Stomach (tissue), 9 donors: Measurements from ENCODE around the gene CXADR. TPM values are rescaled to one million over a fixed set of nuclear protein-coding genes. Genes with fewer than 3 reads are reported as not detected.

Experiments
- DNase-seq, 2 donors: peaks; one replicate each; pipeline versions ENCODE4 v3.0.0 to v3.0.0-alpha.2; 2013 to 2019
- H3K27ac ChIP-seq, 5 donors: fragments of 200-600 bp in 4 of 5; sonication (generic) in 4 of 5; one replicate each; pipeline ENCODE4 v1.5.1; 2013 to 2019; ENCODE audit warnings: mild to moderate bottlenecking in 1 of 5, moderate library complexity in 1 of 5
- H3K27me3 ChIP-seq, 3 donors: fragments of 200-600 bp; sonication (generic); one replicate each; pipeline ENCODE4 v1.5.1; 2017 to 2019; ENCODE audit warnings: mixed run types in 1 of 3
- H3K36me3 ChIP-seq, 4 donors: fragments of 200-600 bp; sonication (generic); 1 replicate in 3 of 4; 2 replicates in 1 of 4; pipeline ENCODE4 v1.5.1; 2016 to 2019
- H3K4me1 ChIP-seq, 4 donors: fragments of 200-600 bp; sonication (generic); one replicate each; pipeline ENCODE4 v1.5.1; 2016 to 2019
- H3K4me3 ChIP-seq, 4 donors: fragments of 200-600 bp; sonication (generic) in 3 of 4; one replicate each; pipeline ENCODE4 v1.5.1; 2016 to 2019; ENCODE audit warnings: mild to moderate bottlenecking in 1 of 4
- H3K9me3 ChIP-seq, 4 donors: fragments of 200-600 bp; sonication (generic); one replicate each; pipeline ENCODE4 v1.5.1; 2016 to 2019
- EP300 ChIP-seq: sonication (generic); formaldehyde crosslinking; IDR thresholded peaks from one replicate; pipeline ENCODE4 v1.6.1; 2017; ENCODE audit warnings: antibody characterized with exemption
- POLR2A ChIP-seq, 4 donors: fragments of 450-650 bp; IDR thresholded peaks; one replicate each; pipeline ENCODE4 v1.6.1; 2016; ENCODE audit warnings: antibody characterized with exemption in 4 of 4, control low read depth in 2 of 4, mild to moderate bottlenecking in 1 of 4, moderate library complexity in 1 of 4
- POLR2AphosphoS5 ChIP-seq, 3 donors: sonication (generic); formaldehyde crosslinking; IDR thresholded peaks; one replicate each; pipeline ENCODE4 v1.6.1; 2016; ENCODE audit warnings: antibody characterized with exemption in 3 of 3
- WGBS, 5 donors: extraction: QIAGEN DNeasy Blood & Tissue Kit in 3 of 5; methylation state at CpG; one replicate each; pipeline versions ENCODE4 v1.1.5 to v1.1.7; 2013 to 2018; 5-methylcytosine and 5-hydroxymethylcytosine counted together
- intact Hi-C: fragments of 100-400 bp; cut with DNase I; formaldehyde crosslinking; loops from one replicate; pipeline ENCODE4 v1.15.1; 2023; ENCODE audit warnings: low total_unique reads
- polyA plus RNA-seq, 3 donors: library from polyadenylated mRNA; stranded (reverse); fragments of 200-250 nt; gene quantifications; one replicate each; pipeline ENCODE4 v1.2.3, GENCODE V29; 2013
- total RNA-seq, 5 donors: library from RNA; depleted of rRNA; stranded (reverse); fragments of >200 nt; gene quantifications; one replicate each; pipeline versions ENCODE4 v1.1.0 to v1.2.3, GENCODE V29; 2014 to 2016
- TF ChIP-seq, protein P1 (sequence below), 7 experiments: fragments of 450-650 bp in 4 of 7; fragments of 200-600 bp in 3 of 7; sonication (generic) in 3 of 7; IDR thresholded peaks; one replicate each; pipeline ENCODE4 v1.5.1; 2016 to 2019; ENCODE audit warnings: antibody characterized with exemption in 7 of 7, control low read depth in 2 of 7, mild to moderate bottlenecking in 1 of 7
- donor health status: healthy with polysubstance abuse.
- donor health status: Bipolar disorder and iron deficiency.
- donor health status: healthy.

CXADR gene
- total and polyA plus RNA-seq, 8 donors, result 2.3 to 174 (median 23.7) TPM

DNA sequence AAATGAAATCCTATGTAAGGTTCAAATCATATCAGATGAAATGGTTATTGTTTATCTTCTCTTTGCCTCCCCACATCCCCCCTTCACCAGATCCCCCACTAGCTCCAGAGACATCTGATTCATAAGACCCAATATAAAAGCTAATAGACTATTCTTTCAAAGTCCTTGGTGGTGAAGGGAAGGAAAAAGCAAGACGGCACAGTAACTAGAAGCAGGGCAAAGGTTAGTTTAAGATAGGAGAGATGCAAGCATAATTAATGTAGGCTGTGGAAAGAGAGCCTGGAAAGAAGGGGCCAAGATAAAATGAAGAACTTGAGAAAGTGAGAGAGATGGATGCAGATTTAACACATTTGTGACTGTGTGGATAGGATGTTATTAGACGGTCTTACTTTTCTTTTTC lies 66.0 kb downstream of the CXADR start:
- 61 to 66% (median 65%) methylated on average over 2 of the region's 2 CpGs for WGBS, 5 donors
- Histone ChIP-seq H3K4me1 (peaks cover 0 to 7% (median 0%) of the 10 kb centered on the region in 4 donors), H3K9me3 (no peaks in the 10 kb centered on the region), H3K4me3 (no peak overlapping the region), H3K27me3 (no peaks in the 10 kb centered on the region), H3K27ac (no peak overlapping the region), H3K36me3 (peaks cover 0 to 4% (median 0%) of the 10 kb centered on the region in 4 donors)
- intact Hi-C loops, result no loop called here
- no peak for TF ChIP-seq POLR2A (IDR thresholded peaks at IDR 0.05)
- TF ChIP-seq, protein P1, sequence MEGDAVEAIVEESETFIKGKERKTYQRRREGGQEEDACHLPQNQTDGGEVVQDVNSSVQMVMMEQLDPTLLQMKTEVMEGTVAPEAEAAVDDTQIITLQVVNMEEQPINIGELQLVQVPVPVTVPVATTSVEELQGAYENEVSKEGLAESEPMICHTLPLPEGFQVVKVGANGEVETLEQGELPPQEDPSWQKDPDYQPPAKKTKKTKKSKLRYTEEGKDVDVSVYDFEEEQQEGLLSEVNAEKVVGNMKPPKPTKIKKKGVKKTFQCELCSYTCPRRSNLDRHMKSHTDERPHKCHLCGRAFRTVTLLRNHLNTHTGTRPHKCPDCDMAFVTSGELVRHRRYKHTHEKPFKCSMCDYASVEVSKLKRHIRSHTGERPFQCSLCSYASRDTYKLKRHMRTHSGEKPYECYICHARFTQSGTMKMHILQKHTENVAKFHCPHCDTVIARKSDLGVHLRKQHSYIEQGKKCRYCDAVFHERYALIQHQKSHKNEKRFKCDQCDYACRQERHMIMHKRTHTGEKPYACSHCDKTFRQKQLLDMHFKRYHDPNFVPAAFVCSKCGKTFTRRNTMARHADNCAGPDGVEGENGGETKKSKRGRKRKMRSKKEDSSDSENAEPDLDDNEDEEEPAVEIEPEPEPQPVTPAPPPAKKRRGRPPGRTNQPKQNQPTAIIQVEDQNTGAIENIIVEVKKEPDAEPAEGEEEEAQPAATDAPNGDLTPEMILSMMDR (IDR thresholded peaks at IDR 0.05), result no peak
- TF ChIP-seq EP300, result no peak
- no peak for TF ChIP-seq POLR2AphosphoS5 (IDR thresholded peaks at IDR 0.05)
- no peak for DNase-seq

- no peaks in the 10 kb centered on the region for H3K27me3 ChIP-seq
- H3K4me1 ChIP-seq, result peaks cover 0 to 7% (median 0%) of the 10 kb centered on the region in 4 donors
- TF ChIP-seq, protein P1 (IDR thresholded peaks at IDR 0.05), result no peak
- TF ChIP-seq POLR2A (IDR thresholded peaks at IDR 0.05), result no peak
- no peak for TF ChIP-seq POLR2AphosphoS5 (IDR thresholded peaks at IDR 0.05)
- TF ChIP-seq EP300, result no peak
- H3K27ac ChIP-seq, result no peak overlapping the region
- DNase-seq, result no peak
- no peaks in the 10 kb centered on the region for H3K9me3 ChIP-seq
- peaks cover 0 to 4% (median 0%) of the 10 kb centered on the region in 4 donors for H3K36me3 ChIP-seq
- WGBS, 5 donors, result 95 to 97% (median 96%) methylated on average over 8 of the region's 8 CpGs
- intact Hi-C loops, result loop anchor here (5.0 kb wide), 1 partner anchor 193 kb away; no protein-coding TSS in a partner anchor
- H3K4me3 ChIP-seq, result no peak overlapping the region
Measured at GRCh38 chr21:17580319-17580718, 67.5 kb downstream of the CXADR start.

DNA sequence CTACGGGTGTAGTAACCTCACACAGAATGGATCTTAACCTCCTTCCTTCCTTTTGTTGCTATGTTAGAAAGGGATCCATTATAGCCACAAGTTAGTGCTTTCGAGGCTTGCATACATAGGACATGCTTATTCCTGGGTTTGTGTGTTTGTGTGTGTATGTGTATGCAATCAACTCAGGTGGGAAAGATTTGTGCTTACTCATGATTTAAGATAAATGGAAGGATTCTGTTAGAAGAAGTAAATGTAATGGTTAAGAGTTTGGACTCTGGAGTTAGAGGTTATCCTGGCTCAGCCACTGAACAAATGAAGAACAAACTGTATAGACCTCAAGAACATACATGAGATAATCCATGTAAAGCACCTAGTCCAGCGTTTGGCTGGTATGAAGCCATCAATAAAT lies 71.1 kb downstream of the CXADR start:
- 48 to 72% (median 63%) methylated on average over 3 of the region's 3 CpGs for WGBS, 5 donors
- intact Hi-C loops, result loop anchor here (5.0 kb wide), 1 partner anchor 197 kb away; no protein-coding TSS in a partner anchor
- H3K4me1 ChIP-seq, result no peaks in the 10 kb centered on the region

GRCh38 chr21:17585875-17586450 lies 73.1 kb downstream of the CXADR start:
- H3K36me3 ChIP-seq, result no peaks in the 10 kb centered on the region
- H3K4me3 ChIP-seq, result no peak overlapping the region
- 0 to 5% (median 3%) methylated on average over 3 of the region's 3 CpGs for WGBS, 5 donors
- no peaks in the 10 kb centered on the region for H3K27me3 ChIP-seq
- TF ChIP-seq, protein P1 (IDR thresholded peaks at IDR 0.05), result peak in 5 of 7 experiments; percentile 9 to 62 (median 60)
- TF ChIP-seq POLR2A (IDR thresholded peaks at IDR 0.05) (no peak), EP300 (no peak), POLR2AphosphoS5 (IDR thresholded peaks at IDR 0.05) (no peak)
- no peaks in the 10 kb centered on the region for H3K9me3 ChIP-seq
- no peak overlapping the region for H3K27ac ChIP-seq
- intact Hi-C loops, result no loop called here
- DNase-seq, result peak in 1 of 2 donors; percentile 80
- H3K4me1 ChIP-seq, result peaks cover 0 to 10% (median 3%) of the 10 kb centered on the region in 4 donors

More for the DNA sequence above, 71.1 kb downstream of the CXADR start:
- Histone ChIP-seq H3K9me3 (no peaks in the 10 kb centered on the region), H3K4me3 (no peak overlapping the region), H3K36me3 (peaks cover 0 to 4% (median 0%) of the 10 kb centered on the region in 4 donors), H3K27ac (no peak overlapping the region), H3K27me3 (no peaks in the 10 kb centered on the region)
- DNase-seq, result no peak
- TF ChIP-seq POLR2A (IDR thresholded peaks at IDR 0.05) (no peak), EP300 (no peak), POLR2AphosphoS5 (IDR thresholded peaks at IDR 0.05) (no peak)
- TF ChIP-seq, protein P1 (IDR thresholded peaks at IDR 0.05), result no peak
